Mammary epithelial cell (primary cell): ENCODE measurements around the gene C6orf62.
"Not testable (repeated sequence)": the region's sequence is repeated elsewhere in the genome, so short reads cannot be mapped to it uniquely, and the experiment has no call there.

Experiments used
- CTCF ChIP-seq, 2 donors: IDR thresholded peaks in 1 of 2; conservative IDR thresholded peaks in 1 of 2; 2 replicates each; pipeline ENCODE4 v1.5.1; 2011 to 2012; ENCODE audit warnings: inconsistent platforms in 2 of 2, low read length in 2 of 2, mild to moderate bottlenecking in 2 of 2, control low read depth in 1 of 2, low read depth in 1 of 2; ENCODE audit not compliant: insufficient read depth in 1 of 2; ENCODE audit errors: extremely low read depth in 1 of 2
- EZH2 ChIP-seq: IDR thresholded peaks from 2 replicates; pipeline ENCODE4 v1.6.1; 2012; ENCODE audit warnings: low read length, inconsistent platforms, borderline replicate concordance

- not testable (repeated sequence) for TF ChIP-seq CTCF (conservative IDR thresholded peaks at IDR 0.05 in 1 of 2, IDR thresholded peaks at IDR 0.05 in 1 of 2; ENCODE audit: extremely low read depth in 1 of 2, insufficient read depth in 1 of 2, low read depth in 1 of 2, low read length in 2 of 2); EZH2
Measured at GRCh38 chr6:24750878-24751277, 31.9 kb upstream of the C6orf62 start.
